ENCODE measurements around the gene CTRB2. TPM values are rescaled to one million over a fixed set of nuclear protein-coding genes. Genes with fewer than 3 reads are reported as not detected.

Gene CTRB2
- total RNA-seq, 2 experiments from 2014 or later: not detected

GRCh38 chr16:75189638-75190245 lies 17.2 kb downstream of the CTRB2 start:
- Histone ChIP-seq H3K4me1 (ENCODE audit: insufficient read depth, low read length, poor library complexity, severe bottlenecking) (no peaks in the 10 kb centered on the region), H3K9me2 (ENCODE audit: insufficient read depth, low read length) (no peaks in the 10 kb centered on the region), H4K20me1 (ENCODE audit: insufficient read depth, low read length) (no peaks in the 10 kb centered on the region), H3K4me3 (ENCODE audit: low read depth, low read length, poor library complexity, severe bottlenecking) (no peak overlapping the region), H3K36me3 (ENCODE audit: insufficient read depth, low read length) (no peaks in the 10 kb centered on the region), H3K79me2 (ENCODE audit: insufficient read depth, low read depth, low read length) (no peaks in the 10 kb centered on the region), H3K4me2 (ENCODE audit: low read length) (no peak overlapping the region), H2AFZ (ENCODE audit: low read length) (no peak overlapping the region), H3K27ac (ENCODE audit: low read depth, low read length, poor library complexity, severe bottlenecking) (no peak overlapping the region), H3K9me3 (ENCODE audit: low read length) (no peaks in the 10 kb centered on the region)
- CTCF ChIA-PET (ENCODE audit: unreplicated experiment): no interaction called here
- POLR2A ChIA-PET: no interaction called here
- intact Hi-C loops (cut with micrococcal nuclease; ENCODE audit: unreplicated experiment): no loop called here
- TF ChIP-seq CTCF (conservative IDR thresholded peaks at IDR 0.05; ENCODE audit: low read length) (no peak), EZH2phosphoT487 (IDR thresholded peaks at IDR 0.05; ENCODE audit: borderline replicate concordance, low read depth, low read length) (no peak)
- BruUV-seq (replicated peaks): no TSS peak
- no peak for DNase-seq (ENCODE audit: low spot score)

GRCh38 chr16:75188832-75189477 lies 18.0 kb downstream of the CTRB2 start:
- H3K9me3 ChIP-seq (ENCODE audit: low read length): no peaks in the 10 kb centered on the region
- no peaks in the 10 kb centered on the region for H3K4me1 ChIP-seq (ENCODE audit: insufficient read depth, low read length, poor library complexity, severe bottlenecking)
- intact Hi-C loops (cut with micrococcal nuclease; ENCODE audit: unreplicated experiment): no loop called here
- no TSS peak for BruUV-seq (replicated peaks)
- no peak overlapping the region for H2AFZ ChIP-seq (ENCODE audit: low read length)
- no peak overlapping the region for H3K27ac ChIP-seq (ENCODE audit: low read depth, low read length, poor library complexity, severe bottlenecking)
- no peak overlapping the region for H3K4me2 ChIP-seq (ENCODE audit: low read length)
- POLR2A ChIA-PET: no interaction called here
- CTCF ChIA-PET (ENCODE audit: unreplicated experiment): no interaction called here
- TF ChIP-seq EZH2phosphoT487 (IDR thresholded peaks at IDR 0.05; ENCODE audit: borderline replicate concordance, low read depth, low read length) (no peak), CTCF (conservative IDR thresholded peaks at IDR 0.05; ENCODE audit: low read length) (no peak)
- no peaks in the 10 kb centered on the region for H3K36me3 ChIP-seq (ENCODE audit: insufficient read depth, low read length)
- H3K4me3 ChIP-seq (ENCODE audit: low read depth, low read length, poor library complexity, severe bottlenecking): no peak overlapping the region
- H3K9me2 ChIP-seq (ENCODE audit: insufficient read depth, low read length): no peaks in the 10 kb centered on the region
- no peak for DNase-seq (ENCODE audit: low spot score)
- no peaks in the 10 kb centered on the region for H4K20me1 ChIP-seq (ENCODE audit: insufficient read depth, low read length)
- H3K79me2 ChIP-seq (ENCODE audit: insufficient read depth, low read depth, low read length): no peaks in the 10 kb centered on the region

GRCh38 chr16:75181630-75182029 lies 25.3 kb downstream of the CTRB2 start:
- Histone ChIP-seq H3K27ac (ENCODE audit: low read depth, low read length, poor library complexity, severe bottlenecking) (no peak overlapping the region), H3K36me3 (ENCODE audit: insufficient read depth, low read length) (no peaks in the 10 kb centered on the region), H3K9me3 (ENCODE audit: low read length) (no peaks in the 10 kb centered on the region), H4K20me1 (ENCODE audit: insufficient read depth, low read length) (no peaks in the 10 kb centered on the region), H3K4me1 (ENCODE audit: insufficient read depth, low read length, poor library complexity, severe bottlenecking) (no peaks in the 10 kb centered on the region), H3K4me2 (ENCODE audit: low read length) (no peak overlapping the region), H3K4me3 (ENCODE audit: low read depth, low read length, poor library complexity, severe bottlenecking) (no peak overlapping the region), H3K9me2 (ENCODE audit: insufficient read depth, low read length) (no peaks in the 10 kb centered on the region), H3K79me2 (ENCODE audit: insufficient read depth, low read depth, low read length) (no peaks in the 10 kb centered on the region), H2AFZ (ENCODE audit: low read length) (no peak overlapping the region)
- CTCF ChIA-PET (ENCODE audit: unreplicated experiment): interaction anchor here (0.6 to 0.7 kb wide), 2 partner anchors 19 to 295 kb away, joined by 3 read pairs; no protein-coding TSS in a partner anchor
- intact Hi-C loops (cut with micrococcal nuclease; ENCODE audit: unreplicated experiment): no loop called here
- TF ChIP-seq CTCF (conservative IDR thresholded peaks at IDR 0.05; ENCODE audit: low read length): no peak
- TF ChIP-seq EZH2phosphoT487 (IDR thresholded peaks at IDR 0.05; ENCODE audit: borderline replicate concordance, low read depth, low read length): no peak
- POLR2A ChIA-PET: interaction anchor here (0.6 kb wide), 1 partner anchor 24 kb away, joined by 5 read pairs; no protein-coding TSS in a partner anchor
- BruUV-seq (replicated peaks): no TSS peak
- DNase-seq (ENCODE audit: low spot score): peak; percentile 9
